Measurements from ENCODE around the gene LMO2. TPM values are rescaled to one million over a fixed set of nuclear protein-coding genes. Genes with fewer than 3 reads are reported as not detected.

The LMO2 gene
- total RNA-seq, 4 donors from 2014 or later: 22.4 to 45.2 (median 29.9) TPM

- intact Hi-C loops (cut with DNase I; ENCODE audit: low total_unique reads): no loop called here
- Histone ChIP-seq H3K36me3 (no peaks in the 10 kb centered on the region), H3K4me1 (peaks cover 0 to 7% of the 10 kb centered on the region in 2 donors), H3K4me3 (no peak overlapping the region), H3K9me3 (no peaks in the 10 kb centered on the region), H3K27ac (no peak overlapping the region), H3K27me3 (no peaks in the 10 kb centered on the region)
- TF ChIP-seq POLR2A (IDR thresholded peaks at IDR 0.05) (no peak), CTCF (IDR thresholded peaks at IDR 0.05) (no peak)
- DNase-seq: no peak
These were observed 3.9 kb upstream of the LMO2 start for GRCh38 chr11:33895752-33896137.

GRCh38 chr11:33894398-33894746 is 2.5 kb upstream of the LMO2 start:
- Histone ChIP-seq H3K9me3 (no peaks in the 10 kb centered on the region), H3K27ac (no peak overlapping the region), H3K4me1 (no peaks in the 10 kb centered on the region), H3K4me3 (no peak overlapping the region), H3K27me3 (no peaks in the 10 kb centered on the region), H3K36me3 (no peaks in the 10 kb centered on the region)
- DNase-seq: no peak
- no peak for TF ChIP-seq POLR2A (IDR thresholded peaks at IDR 0.05)
- no peak for TF ChIP-seq CTCF (IDR thresholded peaks at IDR 0.05)
- intact Hi-C loops (cut with DNase I; ENCODE audit: low total_unique reads): no loop called here

GRCh38 chr11:33893711-33894397 is 2.0 kb upstream of the LMO2 start:
- H3K9me3 ChIP-seq: no peaks in the 10 kb centered on the region
- no peak overlapping the region for H3K4me3 ChIP-seq
- H3K27ac ChIP-seq: no peak overlapping the region
- no peaks in the 10 kb centered on the region for H3K27me3 ChIP-seq
- TF ChIP-seq POLR2A (IDR thresholded peaks at IDR 0.05): no peak
- TF ChIP-seq CTCF (IDR thresholded peaks at IDR 0.05): no peak
- no peaks in the 10 kb centered on the region for H3K36me3 ChIP-seq
- H3K4me1 ChIP-seq: no peaks in the 10 kb centered on the region
- DNase-seq: no peak
- intact Hi-C loops (cut with DNase I; ENCODE audit: low total_unique reads): no loop called here

GRCh38 chr11:33892906-33893594 is 1.2 kb upstream of the LMO2 start:
- no peak for DNase-seq

More at GRCh38 chr11:33892906-33893594, 1.2 kb upstream of the LMO2 start:
- intact Hi-C loops (cut with DNase I; ENCODE audit: low total_unique reads): no loop called here
- Histone ChIP-seq H3K27ac (no peak overlapping the region), H3K9me3 (no peaks in the 10 kb centered on the region), H3K4me3 (no peak overlapping the region), H3K4me1 (no peaks in the 10 kb centered on the region), H3K27me3 (no peaks in the 10 kb centered on the region), H3K36me3 (no peaks in the 10 kb centered on the region)
- TF ChIP-seq POLR2A (IDR thresholded peaks at IDR 0.05): no peak
- TF ChIP-seq CTCF (IDR thresholded peaks at IDR 0.05): no peak
